Stimulated activated memory B cell treated with anti-CD40 and anti-IgM and Interleukin-4, amounts not matched to agents 10 μg/mL and 1 μg/mL and 100 μg/mL, for 72 hours (primary cell): Measurements from ENCODE around the gene GALNT17.

Experiments used
- ATAC-seq: fragments of 150-1000 bp; cut with Tn5 transposase; 2 replicates; pipeline ENCODE4 v1.10.0; 2021
- H3K27ac Mint-ChIP-seq: one replicate; pipeline ENCODE4 v1.8.0; 2022; ENCODE audit warnings: mild to moderate bottlenecking, mixed read lengths
- H3K27me3 Mint-ChIP-seq: one replicate; pipeline ENCODE4 v1.8.0; 2022; ENCODE audit warnings: mixed read lengths
- H3K36me3 Mint-ChIP-seq: one replicate; pipeline ENCODE4 v1.8.0; 2022; ENCODE audit warnings: mixed read lengths
- H3K4me1 Mint-ChIP-seq: one replicate; pipeline ENCODE4 v1.8.0; 2022; ENCODE audit warnings: mixed read lengths
- H3K4me3 Mint-ChIP-seq: one replicate; pipeline ENCODE4 v1.8.0; 2022; ENCODE audit warnings: mild to moderate bottlenecking, moderate library complexity, mixed read lengths
- H3K9me3 Mint-ChIP-seq: one replicate; pipeline ENCODE4 v1.8.0; 2022; ENCODE audit warnings: mixed read lengths

The GALNT17 gene

DNA sequence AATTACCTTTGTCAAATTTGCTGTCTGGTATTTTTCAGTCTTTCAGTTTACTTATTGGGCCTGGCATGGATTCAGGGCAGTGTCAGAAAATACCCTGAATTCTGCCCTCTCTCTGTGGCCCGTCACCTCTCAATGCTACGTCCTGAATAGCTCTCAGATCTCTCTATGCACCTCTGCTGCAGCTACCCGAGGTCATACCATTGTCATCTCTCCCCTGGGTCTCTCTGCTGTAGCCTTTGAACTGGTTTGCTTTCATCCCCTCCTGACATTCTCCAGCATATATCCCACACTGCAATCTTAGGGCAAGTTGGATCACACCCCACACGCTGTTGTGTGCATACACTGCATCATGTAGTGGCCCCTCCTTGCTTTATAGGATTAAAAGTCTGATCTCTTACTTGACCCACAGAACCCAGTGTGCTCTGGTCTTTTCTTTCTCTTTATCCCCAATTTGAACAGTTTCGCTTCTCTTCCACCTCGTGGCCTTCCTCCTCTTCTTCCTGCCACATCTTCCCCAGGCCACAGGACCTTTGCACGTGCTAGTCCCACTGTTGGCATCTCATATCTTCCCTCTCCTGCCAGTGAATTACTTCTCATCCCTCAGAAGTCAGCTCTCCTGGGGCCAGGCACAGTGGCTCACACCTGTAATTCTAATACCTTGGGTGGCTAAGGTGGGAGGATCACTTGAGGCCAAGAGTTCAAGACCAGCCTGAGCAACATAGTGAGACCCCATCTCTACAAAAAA, 372.9 kb downstream of the GALNT17 start:
- no peak for ATAC-seq
- no peak overlapping the region for H3K27ac Mint-ChIP-seq
- H3K36me3 Mint-ChIP-seq, result no peaks in the 10 kb centered on the region
- no peaks in the 10 kb centered on the region for H3K4me1 Mint-ChIP-seq
- H3K9me3 Mint-ChIP-seq, result peaks cover 22% of the 10 kb centered on the region
- no peaks in the 10 kb centered on the region for H3K27me3 Mint-ChIP-seq
- H3K4me3 Mint-ChIP-seq, result no peak overlapping the region

DNA sequence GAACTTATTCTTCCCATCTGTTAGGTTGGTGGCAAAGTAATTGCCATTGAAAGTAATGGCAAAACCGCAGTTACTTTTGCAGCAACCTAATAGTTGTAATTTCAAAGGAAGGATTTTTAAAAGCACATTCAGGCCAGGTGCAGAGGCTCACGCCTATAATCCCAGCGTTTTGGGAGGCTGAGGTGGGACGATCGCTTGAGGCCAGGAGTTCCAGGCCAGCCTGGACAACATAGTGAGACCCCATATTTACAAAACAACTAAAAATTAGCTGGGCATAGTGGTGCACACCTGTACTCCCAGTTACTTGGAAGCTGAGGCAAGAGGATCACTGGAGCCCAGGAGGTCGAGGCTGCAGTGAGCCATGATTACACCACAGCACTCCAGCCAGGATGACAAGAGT, 374.9 kb downstream of the GALNT17 start:
- no peak for ATAC-seq
- no peaks in the 10 kb centered on the region for H3K4me1 Mint-ChIP-seq
- H3K9me3 Mint-ChIP-seq, result peaks cover 15% of the 10 kb centered on the region
- no peaks in the 10 kb centered on the region for H3K27me3 Mint-ChIP-seq
- no peaks in the 10 kb centered on the region for H3K36me3 Mint-ChIP-seq
- H3K4me3 Mint-ChIP-seq, result no peak overlapping the region
- H3K27ac Mint-ChIP-seq, result no peak overlapping the region

DNA sequence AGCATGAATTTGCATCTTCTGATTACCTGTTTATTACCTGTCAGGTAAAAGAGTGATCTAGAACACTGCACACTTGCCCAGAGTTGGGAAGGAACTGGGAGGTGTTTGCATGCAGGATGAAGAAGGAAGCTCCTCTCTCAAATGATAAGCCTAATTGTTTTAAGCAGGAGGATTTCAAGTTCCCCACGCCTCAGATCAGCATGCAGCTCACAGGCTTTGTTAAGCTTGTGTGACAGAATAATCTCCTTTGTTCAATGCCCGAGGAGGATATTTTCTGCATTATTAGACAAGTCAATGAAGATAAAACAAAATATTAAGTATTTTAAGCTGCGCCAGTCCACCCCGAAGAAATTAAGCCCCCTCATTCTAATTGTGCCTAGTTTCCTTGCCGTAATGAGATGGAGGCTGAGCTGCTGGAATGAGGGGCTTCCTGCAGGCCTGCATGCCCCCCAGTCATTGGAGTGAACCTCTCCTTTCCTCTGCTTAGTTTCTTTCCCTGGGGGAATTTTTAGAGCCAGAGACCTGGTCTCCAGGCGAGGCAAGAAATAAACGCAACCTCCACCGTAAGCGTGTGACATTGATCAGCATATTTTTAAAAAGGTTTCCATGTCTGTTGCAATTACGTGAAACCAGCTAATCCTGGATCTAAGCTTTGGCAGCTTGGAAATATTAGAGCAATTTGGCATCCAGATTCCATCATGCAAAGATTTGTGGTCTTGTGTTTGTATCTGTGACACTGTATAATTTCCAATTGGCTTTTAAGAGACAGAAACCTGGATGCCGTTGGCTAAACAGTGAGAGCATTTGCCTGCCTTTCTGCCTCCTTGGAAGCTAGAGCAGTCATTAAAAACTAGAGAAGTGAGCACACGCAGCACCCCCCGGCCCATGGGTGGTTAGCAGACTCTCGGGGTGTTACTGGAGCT, 376.0 kb downstream of the GALNT17 start:
- Mint-ChIP-seq H3K27ac (no peak overlapping the region), H3K27me3 (no peaks in the 10 kb centered on the region), H3K4me3 (no peak overlapping the region), H3K9me3 (peaks cover 11% of the 10 kb centered on the region), H3K36me3 (no peaks in the 10 kb centered on the region), H3K4me1 (no peaks in the 10 kb centered on the region)
- no peak for ATAC-seq

DNA sequence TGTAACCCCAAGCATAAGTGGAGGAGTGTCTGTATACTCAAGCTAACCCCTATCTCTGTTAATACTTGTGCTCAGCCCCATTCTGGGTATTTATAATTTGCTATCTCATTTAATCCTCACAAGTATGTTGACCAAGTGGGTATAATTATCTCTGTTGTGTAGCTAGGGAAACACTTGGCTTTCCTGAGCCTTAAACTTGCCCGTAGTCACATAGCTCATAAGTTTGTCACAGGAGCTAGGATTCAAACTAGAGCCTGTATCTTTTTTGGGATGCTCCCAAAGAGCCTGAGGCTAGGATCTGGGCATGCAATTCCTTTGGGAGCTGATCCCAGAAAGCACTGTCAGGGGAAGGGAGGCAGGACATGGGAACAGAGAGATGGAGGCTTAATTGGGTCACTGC, 377.4 kb downstream of the GALNT17 start:
- no peak overlapping the region for H3K27ac Mint-ChIP-seq
- no peaks in the 10 kb centered on the region for H3K27me3 Mint-ChIP-seq
- H3K9me3 Mint-ChIP-seq, result peaks cover 8% of the 10 kb centered on the region
- no peak overlapping the region for H3K4me3 Mint-ChIP-seq
- no peaks in the 10 kb centered on the region for H3K4me1 Mint-ChIP-seq
- no peaks in the 10 kb centered on the region for H3K36me3 Mint-ChIP-seq
- no peak for ATAC-seq

DNA sequence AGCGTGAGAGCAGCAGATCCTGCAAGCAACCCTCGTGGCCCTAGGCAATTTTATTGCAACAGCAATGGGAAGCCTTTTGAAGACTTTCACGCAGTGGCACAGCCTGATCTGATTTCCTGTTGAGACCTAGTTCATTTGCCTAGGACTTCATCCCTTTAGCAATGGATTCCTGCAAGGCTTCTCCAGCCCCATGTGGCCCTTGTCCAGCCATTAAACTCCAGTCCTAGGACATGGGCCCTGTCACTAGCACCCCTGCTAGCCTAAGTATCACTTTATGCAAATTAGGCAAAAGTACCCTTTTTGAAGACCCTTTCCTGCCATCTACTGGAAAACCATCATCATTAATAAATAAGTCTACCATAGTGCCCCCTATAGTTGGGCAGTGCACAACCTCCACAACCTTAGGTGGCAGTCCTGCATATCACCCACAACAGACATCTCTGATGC, 379.4 kb downstream of the GALNT17 start:
- H3K4me3 Mint-ChIP-seq, result no peak overlapping the region
- no peaks in the 10 kb centered on the region for H3K4me1 Mint-ChIP-seq
- H3K36me3 Mint-ChIP-seq, result no peaks in the 10 kb centered on the region
- no peak for ATAC-seq
- no peaks in the 10 kb centered on the region for H3K27me3 Mint-ChIP-seq
- H3K27ac Mint-ChIP-seq, result no peak overlapping the region
- H3K9me3 Mint-ChIP-seq, result peaks cover 3% of the 10 kb centered on the region

DNA sequence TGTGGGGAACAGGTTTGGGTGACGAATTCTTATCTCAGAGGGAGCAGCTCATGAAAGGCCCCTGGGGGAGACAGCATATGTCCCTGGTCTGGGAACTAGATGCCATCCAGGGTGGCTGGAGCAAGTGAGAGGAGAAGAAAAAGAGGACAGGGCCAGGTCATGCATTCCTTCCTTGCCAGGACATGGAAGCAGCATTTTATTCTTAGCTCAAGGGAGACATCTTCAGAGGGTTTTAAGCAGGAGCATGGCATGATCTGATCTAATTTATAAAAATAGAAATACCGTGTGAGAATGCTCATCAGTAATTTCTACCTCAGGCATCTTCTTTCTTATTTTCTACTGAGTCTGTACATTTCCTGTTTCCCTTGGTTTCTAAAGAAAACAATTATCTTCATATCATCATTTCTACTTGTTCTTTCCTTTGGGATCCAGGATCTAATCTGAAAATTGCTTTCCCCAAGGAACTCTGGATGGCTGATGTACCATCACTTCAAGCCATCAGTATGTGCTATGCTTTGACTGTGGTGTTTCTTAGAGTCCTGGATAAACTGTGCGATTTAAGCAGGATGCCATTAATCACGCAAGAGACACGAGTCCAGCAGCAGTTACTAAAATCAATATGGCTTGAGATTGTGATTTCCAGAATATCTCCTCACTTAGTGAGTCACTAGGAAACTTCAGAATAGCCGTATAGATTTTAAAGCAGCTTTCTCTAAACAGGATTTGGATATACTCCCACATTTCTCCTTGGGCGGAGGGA, 386.2 kb downstream of the GALNT17 start:
- H3K4me3 Mint-ChIP-seq, result no peak overlapping the region
- ATAC-seq, result no peak
- H3K27me3 Mint-ChIP-seq, result no peaks in the 10 kb centered on the region
- peaks cover 16% of the 10 kb centered on the region for H3K9me3 Mint-ChIP-seq
- no peaks in the 10 kb centered on the region for H3K36me3 Mint-ChIP-seq
- no peaks in the 10 kb centered on the region for H3K4me1 Mint-ChIP-seq
- no peak overlapping the region for H3K27ac Mint-ChIP-seq

DNA sequence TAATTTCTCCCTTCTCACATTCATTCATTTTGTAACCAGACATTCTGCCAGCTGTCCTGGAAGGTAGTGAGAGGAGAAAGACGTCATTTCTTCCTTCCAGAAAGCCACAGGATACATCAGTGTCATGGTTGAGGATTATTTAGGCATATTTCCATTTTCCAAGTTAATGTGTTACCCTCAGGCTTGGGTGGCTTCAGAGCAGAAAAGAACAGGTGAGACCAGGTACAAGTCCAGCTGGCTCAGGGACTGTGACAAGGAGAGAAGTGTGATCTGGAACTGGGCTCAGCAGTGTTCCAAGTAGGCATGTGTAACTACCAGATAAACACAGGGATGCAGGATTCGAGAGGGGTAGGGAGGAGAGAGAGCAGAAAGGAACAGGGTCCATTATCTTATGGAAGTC, 386.9 kb downstream of the GALNT17 start:
- Mint-ChIP-seq H3K4me1 (no peaks in the 10 kb centered on the region), H3K36me3 (no peaks in the 10 kb centered on the region), H3K27ac (no peak overlapping the region), H3K9me3 (peaks cover 16% of the 10 kb centered on the region), H3K4me3 (no peak overlapping the region), H3K27me3 (no peaks in the 10 kb centered on the region)
- no peak for ATAC-seq

DNA sequence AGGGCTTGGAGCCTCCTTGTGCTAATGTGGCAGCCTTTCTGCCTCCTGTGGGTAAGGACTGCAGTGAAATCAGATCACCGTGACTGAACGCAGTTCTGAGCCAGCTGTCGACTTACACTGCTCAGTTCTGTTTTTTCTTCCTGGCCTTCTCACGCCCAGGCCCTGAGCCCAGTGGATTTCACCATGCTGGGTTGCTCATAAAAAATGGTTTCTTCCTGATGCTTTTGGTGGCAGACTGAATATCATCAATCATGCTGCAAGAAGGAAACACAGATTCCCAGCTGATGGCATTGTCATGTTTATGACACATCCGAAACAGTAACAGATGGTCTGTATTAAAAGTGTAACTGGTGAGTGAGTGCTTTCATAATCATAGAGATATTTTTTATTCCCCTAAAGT, 389.6 kb downstream of the GALNT17 start:
- ATAC-seq, result no peak
- no peaks in the 10 kb centered on the region for H3K4me1 Mint-ChIP-seq
- H3K27ac Mint-ChIP-seq, result no peak overlapping the region
- no peaks in the 10 kb centered on the region for H3K36me3 Mint-ChIP-seq
- H3K27me3 Mint-ChIP-seq, result no peaks in the 10 kb centered on the region
- H3K4me3 Mint-ChIP-seq, result no peak overlapping the region
- H3K9me3 Mint-ChIP-seq, result peaks cover 16% of the 10 kb centered on the region

DNA sequence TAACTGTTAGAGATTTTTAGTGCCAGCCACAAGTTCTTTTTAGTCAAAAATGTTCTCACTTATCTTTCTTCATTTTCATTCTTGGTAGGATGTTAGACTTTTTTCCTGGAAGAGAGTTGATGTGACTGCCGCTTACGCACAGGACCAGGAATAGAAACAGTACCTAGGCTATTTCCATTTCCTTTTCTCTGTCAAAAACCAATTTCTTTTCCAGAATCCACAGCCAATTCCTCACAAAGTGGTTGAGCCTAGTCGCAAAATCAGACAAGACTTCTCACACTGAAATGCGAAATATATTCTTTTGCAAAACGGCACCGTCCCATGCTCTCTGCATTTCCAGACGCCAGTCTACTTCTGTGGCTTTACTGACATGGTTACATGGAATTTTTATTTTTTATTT, 394.2 kb downstream of the GALNT17 start:
- H3K27ac Mint-ChIP-seq, result no peak overlapping the region
- H3K27me3 Mint-ChIP-seq, result no peaks in the 10 kb centered on the region
- H3K4me3 Mint-ChIP-seq, result no peak overlapping the region
- peaks cover 6% of the 10 kb centered on the region for H3K9me3 Mint-ChIP-seq
- ATAC-seq, result no peak
- H3K36me3 Mint-ChIP-seq, result no peaks in the 10 kb centered on the region
- no peaks in the 10 kb centered on the region for H3K4me1 Mint-ChIP-seq

DNA sequence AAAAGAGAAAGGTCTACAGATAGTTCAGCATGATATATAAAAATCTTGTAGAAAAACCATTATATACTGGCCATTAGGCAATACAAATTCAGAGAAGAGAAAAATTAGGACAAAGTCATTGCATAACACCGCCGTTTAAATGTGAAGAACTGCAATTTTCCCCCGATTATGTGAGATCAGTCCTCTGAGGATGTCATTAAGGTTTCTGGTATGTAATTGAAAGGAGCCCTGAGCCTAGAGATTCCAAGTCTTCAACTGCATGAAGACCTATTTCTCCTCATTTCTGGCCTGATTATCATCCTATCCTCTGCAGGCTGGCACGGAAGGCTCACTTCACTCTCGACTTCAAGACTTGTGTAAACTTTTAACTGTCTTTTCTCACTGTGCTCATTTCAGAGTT, 395.3 kb downstream of the GALNT17 start:
- Mint-ChIP-seq H3K36me3 (no peaks in the 10 kb centered on the region), H3K27me3 (no peaks in the 10 kb centered on the region), H3K4me1 (no peaks in the 10 kb centered on the region), H3K4me3 (no peak overlapping the region), H3K27ac (no peak overlapping the region), H3K9me3 (no peaks in the 10 kb centered on the region)
- no peak for ATAC-seq

DNA sequence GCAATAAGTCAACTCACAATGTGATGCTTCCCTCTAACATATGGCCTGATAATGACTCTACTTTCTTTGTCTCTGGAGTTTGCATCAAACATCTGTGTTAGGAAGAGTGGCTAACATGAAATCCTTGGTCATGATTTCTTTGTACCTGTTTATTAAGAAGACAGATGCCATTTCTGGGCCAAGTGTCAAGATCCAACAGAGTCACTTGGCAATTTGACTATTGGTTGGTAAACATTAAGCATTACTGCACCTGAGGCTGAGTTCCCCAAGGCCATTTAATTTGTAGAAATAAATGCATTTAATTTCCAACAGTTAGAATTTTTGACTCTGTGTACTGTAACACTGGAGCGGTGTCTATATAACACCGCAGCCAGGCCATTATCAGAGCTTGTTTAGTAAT, 403.7 kb downstream of the GALNT17 start:
- H3K4me3 Mint-ChIP-seq, result no peak overlapping the region
- H3K27me3 Mint-ChIP-seq, result no peaks in the 10 kb centered on the region
- H3K36me3 Mint-ChIP-seq, result no peaks in the 10 kb centered on the region
- peaks cover 3% of the 10 kb centered on the region for H3K9me3 Mint-ChIP-seq
- no peaks in the 10 kb centered on the region for H3K4me1 Mint-ChIP-seq
- ATAC-seq, result no peak
- no peak overlapping the region for H3K27ac Mint-ChIP-seq

DNA sequence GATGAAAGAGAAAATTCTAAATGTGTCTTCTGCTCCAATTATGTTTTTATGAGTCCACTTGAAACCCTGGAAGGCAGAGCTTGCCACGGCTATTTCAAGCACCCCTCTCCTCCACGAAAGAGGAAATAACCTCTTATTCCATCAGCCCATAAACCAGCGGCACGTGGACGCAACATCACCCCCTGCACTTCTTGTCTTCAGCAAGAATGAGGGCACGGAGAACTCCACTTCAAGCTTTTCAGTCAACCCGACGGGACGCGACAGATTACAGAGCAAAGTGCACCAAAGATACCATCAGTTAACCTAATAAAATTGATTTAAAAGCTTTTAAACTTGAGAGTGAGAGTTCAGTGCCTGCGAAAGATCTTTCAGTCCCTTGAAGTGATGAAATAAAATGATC, 406.3 kb downstream of the GALNT17 start:
- no peaks in the 10 kb centered on the region for H3K4me1 Mint-ChIP-seq
- H3K4me3 Mint-ChIP-seq, result no peak overlapping the region
- no peak overlapping the region for H3K27ac Mint-ChIP-seq
- H3K27me3 Mint-ChIP-seq, result no peaks in the 10 kb centered on the region
- no peaks in the 10 kb centered on the region for H3K36me3 Mint-ChIP-seq
- H3K9me3 Mint-ChIP-seq, result peaks cover 3% of the 10 kb centered on the region
- no peak for ATAC-seq

DNA sequence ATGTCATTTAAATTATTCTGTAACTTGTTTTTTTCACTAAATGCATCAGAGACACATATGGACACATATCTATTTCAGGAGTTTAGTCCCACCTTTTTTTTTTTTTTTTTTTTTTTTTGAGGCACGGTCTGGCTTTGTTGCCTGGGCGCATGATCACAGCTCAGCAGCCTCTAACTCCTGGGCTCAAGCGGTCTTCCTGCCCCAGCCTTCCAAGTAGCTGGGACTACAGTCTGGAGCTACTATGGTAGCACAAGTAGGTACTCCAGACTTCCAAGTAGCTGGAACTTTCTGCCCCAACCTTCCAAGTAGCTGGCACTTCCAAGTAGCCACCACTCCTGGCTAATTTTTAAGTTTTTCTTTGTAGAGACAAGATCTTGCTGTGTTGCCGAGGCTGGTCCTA, 407.7 kb downstream of the GALNT17 start:
- Mint-ChIP-seq H3K36me3 (no peaks in the 10 kb centered on the region), H3K9me3 (peaks cover 3% of the 10 kb centered on the region), H3K27me3 (no peaks in the 10 kb centered on the region), H3K4me3 (no peak overlapping the region), H3K27ac (no peak overlapping the region), H3K4me1 (no peaks in the 10 kb centered on the region)
- no peak for ATAC-seq

DNA sequence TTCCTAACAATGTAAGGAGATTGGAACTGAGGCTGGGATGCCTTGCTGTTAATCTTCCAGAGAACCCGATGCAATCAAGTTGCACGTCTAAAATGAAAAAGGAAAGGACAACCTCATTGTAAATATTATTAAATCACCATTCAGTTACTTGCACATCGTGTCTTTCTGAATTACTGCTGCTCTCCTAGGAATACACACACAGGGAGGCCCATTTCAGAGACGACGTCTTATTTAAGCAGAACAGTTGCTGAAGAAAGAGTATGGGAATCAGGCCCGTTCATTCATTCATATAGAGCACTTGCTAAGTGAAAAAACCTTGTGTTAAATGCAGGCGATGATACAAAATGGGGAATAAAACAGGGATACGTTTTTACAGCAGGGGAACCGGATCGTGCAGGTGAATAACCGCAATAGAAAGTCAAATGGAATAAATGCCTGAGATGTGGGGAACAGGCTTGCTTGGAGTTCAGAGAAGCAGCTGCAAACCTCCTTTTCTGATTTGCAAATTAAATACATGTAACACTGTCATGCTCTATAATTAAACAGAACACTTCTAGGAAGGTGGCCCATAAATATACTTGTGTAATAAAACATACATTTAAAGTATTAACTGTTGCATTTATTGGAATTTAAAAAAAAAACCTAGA, 409.9 kb downstream of the GALNT17 start:
- H3K27me3 Mint-ChIP-seq, result no peaks in the 10 kb centered on the region
- H3K4me3 Mint-ChIP-seq, result no peak overlapping the region
- no peaks in the 10 kb centered on the region for H3K4me1 Mint-ChIP-seq
- no peak overlapping the region for H3K27ac Mint-ChIP-seq
- H3K36me3 Mint-ChIP-seq, result no peaks in the 10 kb centered on the region
- ATAC-seq, result no peak
- peaks cover 3% of the 10 kb centered on the region for H3K9me3 Mint-ChIP-seq

DNA sequence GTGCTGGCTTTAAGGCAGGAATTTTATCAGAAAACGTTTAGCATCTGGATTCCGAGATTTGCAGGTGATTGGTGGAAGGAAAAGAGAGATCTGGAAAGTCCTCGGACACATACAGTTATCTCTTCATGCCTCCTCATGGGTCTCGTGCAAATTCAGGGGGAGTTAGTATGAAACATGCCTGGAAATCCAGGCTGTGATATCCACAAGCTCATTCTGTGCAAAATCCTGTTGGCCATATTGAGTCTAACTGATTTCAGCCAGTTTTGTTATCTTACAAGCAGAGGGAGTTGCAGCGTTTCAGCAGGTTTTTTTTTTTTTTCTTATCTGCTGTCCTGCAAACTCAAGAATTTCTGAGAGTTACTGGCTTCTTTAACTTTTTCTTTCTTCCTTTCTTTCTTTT, 411.5 kb downstream of the GALNT17 start:
- H3K27me3 Mint-ChIP-seq, result no peaks in the 10 kb centered on the region
- no peak for ATAC-seq
- peaks cover 3% of the 10 kb centered on the region for H3K9me3 Mint-ChIP-seq

More for the DNA sequence above, 411.5 kb downstream of the GALNT17 start:
- no peak overlapping the region for H3K4me3 Mint-ChIP-seq
- H3K36me3 Mint-ChIP-seq, result no peaks in the 10 kb centered on the region
- no peaks in the 10 kb centered on the region for H3K4me1 Mint-ChIP-seq
- H3K27ac Mint-ChIP-seq, result no peak overlapping the region
